HepG2 (cell line): ENCODE measurements around the gene TTC22.

ENCODE experiments used
- MAFF ChIP-seq: IDR thresholded peaks from 2 replicates; pipeline ENCODE4 v1.6.1; 2011; ENCODE audit warnings: low read depth, low read length, improper control_type of control experiment
- ZKSCAN5 ChIP-seq: sonication (generic); formaldehyde crosslinking; IDR thresholded peaks from 2 replicates; pipeline ENCODE4 v1.5.1; 2020; ENCODE audit warnings: mild to moderate bottlenecking, missing genetic modification reagents
- TF ChIP-seq, protein P1 (sequence below): sonication (generic); formaldehyde crosslinking; IDR thresholded peaks from 2 replicates; pipeline ENCODE4 v1.5.0; 2020; ENCODE audit warnings: missing genetic modification reagents

DNA sequence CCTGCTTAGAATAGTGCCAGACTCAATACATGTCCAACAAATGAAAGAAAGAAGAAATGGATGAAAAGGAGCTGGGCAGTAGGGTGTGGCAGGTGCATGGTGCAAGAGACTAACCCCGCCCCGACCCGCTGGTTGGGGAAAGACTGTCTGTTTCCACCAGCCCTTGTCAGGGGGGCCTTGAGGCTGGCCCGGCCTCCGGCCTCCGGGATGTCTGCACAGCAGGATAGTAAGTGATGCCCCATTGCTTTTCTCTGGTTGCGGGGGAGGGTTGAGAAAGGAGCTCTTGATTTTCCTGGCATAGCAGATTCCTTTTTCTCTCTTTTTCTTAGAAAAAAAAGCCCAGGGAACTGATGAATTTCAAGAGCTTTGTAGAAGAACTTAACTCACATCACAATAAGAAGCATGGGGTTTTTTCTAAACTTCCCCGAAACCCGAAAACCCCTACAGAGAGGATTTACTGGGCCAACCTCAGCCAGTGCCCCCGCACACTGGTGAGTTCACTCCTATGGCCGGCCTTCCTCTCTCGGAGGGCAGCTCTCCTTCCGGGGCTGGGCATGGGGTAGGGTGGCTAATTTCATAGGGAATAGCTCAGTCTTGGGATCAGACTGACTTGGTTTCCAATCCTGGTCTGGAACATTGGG lies 12.5 kb upstream of the TTC22 start:
- TF ChIP-seq ZKSCAN5 (no peak), MAFF (no peak)
- TF ChIP-seq, protein P1, sequence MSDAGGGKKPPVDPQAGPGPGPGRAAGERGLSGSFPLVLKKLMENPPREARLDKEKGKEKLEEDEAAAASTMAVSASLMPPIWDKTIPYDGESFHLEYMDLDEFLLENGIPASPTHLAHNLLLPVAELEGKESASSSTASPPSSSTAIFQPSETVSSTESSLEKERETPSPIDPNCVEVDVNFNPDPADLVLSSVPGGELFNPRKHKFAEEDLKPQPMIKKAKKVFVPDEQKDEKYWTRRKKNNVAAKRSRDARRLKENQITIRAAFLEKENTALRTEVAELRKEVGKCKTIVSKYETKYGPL (CRISPR knock-in tag) = no peak
